NOMO-1 (cell line): ENCODE results near the gene SLC35B1.

Source experiments
- DNase-seq, 2 experiments: peaks; one replicate each; lab custom pipeline; 2025; ENCODE audit not compliant: unreplicated experiment in 2 of 2; lab: John Stamatoyannopoulos, UW

Gene SLC35B1, protein sequence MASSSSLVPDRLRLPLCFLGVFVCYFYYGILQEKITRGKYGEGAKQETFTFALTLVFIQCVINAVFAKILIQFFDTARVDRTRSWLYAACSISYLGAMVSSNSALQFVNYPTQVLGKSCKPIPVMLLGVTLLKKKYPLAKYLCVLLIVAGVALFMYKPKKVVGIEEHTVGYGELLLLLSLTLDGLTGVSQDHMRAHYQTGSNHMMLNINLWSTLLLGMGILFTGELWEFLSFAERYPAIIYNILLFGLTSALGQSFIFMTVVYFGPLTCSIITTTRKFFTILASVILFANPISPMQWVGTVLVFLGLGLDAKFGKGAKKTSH

GRCh38 chr17:49707608-49708514 lies at the start of gene SLC35B1:
Gene SLC35B1 (minus strand): TSS chr17:49707964. CDS start chr17:49707833, 131 bp downstream.
- DNase-seq = peak; percentile 98 to 99

DNA sequence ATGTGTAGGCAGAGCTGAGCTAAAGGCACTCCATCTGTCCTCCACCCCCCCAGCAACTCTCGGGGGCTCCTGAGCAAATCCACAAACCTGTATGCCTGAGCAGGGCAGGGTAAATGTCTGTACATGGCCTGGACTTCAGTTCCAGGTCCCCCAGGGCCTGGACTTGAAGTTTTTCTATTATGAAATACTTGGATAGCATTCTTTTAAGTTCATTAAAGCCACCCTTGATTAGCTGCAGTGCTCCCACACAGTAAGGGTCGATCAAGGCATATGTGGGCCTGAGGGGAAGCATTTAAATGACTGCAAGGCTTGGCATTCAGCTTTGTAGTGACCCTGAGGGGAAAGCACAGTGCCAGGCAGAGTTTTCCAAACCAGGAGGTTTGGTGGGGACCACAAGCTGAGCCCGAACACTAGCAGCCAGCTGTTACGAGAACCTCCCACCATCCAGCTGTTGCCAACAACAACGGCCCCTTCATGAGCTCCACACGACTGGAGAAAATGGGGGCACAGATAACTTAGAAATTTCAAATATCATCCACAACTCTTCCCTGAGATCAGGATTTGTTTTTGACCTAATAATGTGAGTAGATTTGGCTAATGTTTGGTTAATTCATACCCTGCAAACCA lies 49.5 kb upstream of the SLC35B1 start:
- DNase-seq = no peak

- DNase-seq = no peak
Observed at GRCh38 chr17:49756323-49757150, 48.8 kb upstream of the SLC35B1 start.

DNA sequence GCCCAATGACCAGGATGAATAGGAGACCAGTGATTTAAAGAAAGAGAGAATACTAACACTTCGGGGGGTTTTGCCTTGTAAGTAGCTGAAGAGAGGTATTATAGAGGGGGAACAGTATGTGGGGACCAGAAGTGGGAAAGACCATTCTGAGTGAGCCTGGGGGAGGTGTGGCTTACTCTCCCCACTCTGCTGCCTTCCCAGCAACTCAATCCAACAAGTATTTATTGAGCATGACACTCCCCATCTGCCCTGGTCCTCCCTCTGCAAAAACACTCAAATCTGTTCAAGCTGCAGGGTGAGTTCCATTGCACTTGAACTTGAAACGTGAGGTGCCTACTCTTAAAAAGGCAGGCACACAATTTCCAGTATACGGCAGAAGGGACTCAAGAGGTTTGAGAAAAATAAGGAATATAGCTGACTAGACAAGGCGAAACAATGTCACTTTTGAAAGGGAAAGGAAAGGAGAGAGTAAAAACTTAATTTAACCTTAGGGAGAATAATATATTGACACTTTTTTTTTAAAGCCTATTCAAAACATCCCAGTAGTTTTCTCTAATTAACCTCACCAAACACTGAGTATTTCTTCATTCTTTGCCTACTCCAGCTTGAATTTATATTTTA lies 48.0 kb upstream of the SLC35B1 start:
- DNase-seq = no peak

DNA sequence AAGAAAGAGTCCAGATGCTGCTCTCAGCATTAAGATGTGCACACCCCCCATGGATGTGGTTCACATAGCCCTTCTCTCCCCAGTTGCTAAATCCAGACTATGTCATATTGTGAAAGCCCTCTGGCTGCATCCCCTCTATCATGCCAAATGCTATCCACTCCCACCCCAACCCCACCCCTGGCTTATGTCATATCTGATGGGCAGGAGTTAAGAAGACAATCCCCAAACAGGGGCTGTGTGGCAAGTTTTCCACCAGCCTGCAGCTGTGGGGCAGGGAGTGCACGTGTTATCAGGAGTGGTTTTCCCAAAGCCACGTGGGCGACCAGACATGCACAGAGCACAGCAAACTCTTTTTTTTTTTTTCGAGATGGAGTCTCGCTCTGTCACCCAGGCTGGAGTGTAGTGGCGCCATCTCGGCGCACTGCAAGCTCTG lies 46.2 kb upstream of the SLC35B1 start:
- DNase-seq = no peak

DNA sequence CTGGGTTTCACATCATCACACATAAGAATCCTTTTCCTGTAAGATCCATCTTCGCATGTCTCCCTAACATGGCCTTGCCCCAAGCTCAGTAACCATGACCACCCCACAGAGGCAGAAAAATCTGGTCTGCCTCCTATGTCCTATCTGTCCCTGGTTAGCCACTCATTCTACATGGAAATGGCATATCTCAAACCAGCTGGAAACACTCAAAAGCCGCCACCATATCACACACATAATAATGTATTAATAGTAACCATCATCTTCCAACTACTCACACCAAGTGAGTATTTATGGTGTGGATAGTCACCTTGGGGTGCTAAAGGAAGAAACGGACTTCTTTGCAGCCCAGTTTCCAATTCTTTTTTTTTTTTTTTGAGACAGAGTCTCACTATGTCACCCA lies 44.7 kb upstream of the SLC35B1 start:
- DNase-seq = no peak

DNA sequence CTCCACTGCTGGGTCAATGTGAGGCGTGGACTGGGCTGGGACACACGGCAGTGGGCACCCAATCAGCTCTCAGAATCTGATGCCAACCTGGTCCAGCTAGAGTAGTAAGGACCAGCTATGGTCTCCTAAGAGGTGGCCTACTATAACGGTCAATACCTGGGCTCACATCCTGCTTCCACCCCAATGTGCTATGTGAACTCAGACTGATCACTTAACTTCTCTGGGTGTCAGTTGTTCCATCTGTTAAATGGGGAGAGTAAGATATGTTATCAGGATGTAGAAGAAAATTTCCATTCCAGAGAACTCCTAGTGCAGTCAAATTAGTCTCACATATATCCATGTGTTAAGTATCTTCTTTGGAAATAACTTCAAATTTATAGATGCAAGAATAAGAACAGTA lies 42.0 kb upstream of the SLC35B1 start:
- DNase-seq = no peak

DNA sequence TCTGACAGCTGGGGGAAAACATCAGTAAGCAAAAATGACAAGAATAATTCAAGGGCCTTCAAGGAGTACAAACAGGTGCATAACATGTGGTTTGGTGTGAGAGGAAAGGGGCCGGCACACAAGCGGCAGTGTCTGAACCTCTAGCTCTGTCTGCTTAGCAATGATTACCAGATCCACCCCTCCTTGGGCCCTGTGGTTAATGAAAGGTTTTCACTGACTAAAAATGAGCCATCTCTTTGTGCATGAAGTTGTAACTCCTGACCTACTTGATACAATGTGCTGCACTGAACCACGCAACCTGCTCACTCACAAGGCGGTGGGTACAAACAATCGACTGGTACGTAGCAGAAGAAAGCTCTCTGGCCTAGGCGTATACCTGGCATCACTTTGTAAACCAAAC lies 41.0 kb upstream of the SLC35B1 start:
- no peak for DNase-seq

GRCh38 chr17:49748223-49748622 lies 40.5 kb upstream of the SLC35B1 start:
- no peak for DNase-seq

DNA sequence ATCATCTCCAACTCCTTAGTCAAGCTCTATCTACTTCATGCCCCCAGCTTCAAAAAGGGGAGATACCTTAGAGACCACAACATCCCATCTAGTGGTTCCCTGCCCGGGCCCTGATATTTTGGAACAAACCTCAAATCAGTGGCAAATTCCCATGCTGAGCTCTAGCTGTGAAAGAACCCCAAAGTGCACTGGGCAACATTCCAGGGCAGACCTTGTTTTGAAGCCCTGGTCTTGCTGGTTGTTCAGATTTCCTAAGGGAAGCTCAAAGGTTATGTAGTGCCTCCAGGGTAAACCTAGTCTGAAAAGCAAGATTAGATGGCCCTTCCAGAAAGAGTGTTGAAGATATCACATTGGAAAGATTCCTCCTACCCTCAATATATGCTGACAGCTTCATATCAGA lies 39.9 kb upstream of the SLC35B1 start:
- DNase-seq = no peak

DNA sequence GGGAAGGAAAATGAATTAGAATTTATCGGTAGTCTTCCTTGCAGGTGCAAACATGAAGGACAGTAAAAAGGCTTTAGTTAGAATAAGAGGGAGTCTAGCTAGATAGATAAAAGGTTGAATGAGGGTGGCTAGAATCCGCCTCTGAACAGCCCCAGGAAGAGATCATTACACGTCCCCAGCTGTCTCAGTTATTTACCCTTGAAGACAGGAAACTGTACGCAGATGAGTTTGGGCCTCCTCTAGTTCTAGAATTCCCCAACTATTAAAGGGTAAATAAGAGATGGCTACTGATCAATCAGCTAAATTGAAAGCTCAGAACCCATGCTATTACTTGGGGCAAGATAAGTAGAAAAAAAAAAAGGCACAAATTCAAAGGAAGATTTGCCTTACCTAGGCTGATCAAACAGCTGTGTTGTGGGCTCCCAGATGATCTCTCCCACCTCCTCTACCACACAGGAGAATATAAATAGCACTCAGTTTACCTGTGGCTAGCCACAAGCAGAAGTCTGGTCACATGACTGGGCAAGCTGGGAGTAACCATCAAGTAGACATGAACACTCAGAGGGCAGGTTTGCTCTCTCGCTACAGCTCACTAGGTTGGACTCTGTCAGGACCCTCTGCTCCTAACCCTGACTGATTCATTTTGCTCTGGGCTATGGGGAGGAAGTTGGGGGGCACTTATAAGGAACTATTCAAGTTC lies 39.2 kb upstream of the SLC35B1 start:
- DNase-seq = peak in 1 of 2 experiments; percentile 3

GRCh38 chr17:49745175-49746139 lies 37.7 kb upstream of the SLC35B1 start:
- DNase-seq = no peak

GRCh38 chr17:49742166-49742638 lies 34.4 kb upstream of the SLC35B1 start:
- peak in 1 of 2 experiments; percentile 85 for DNase-seq

DNA sequence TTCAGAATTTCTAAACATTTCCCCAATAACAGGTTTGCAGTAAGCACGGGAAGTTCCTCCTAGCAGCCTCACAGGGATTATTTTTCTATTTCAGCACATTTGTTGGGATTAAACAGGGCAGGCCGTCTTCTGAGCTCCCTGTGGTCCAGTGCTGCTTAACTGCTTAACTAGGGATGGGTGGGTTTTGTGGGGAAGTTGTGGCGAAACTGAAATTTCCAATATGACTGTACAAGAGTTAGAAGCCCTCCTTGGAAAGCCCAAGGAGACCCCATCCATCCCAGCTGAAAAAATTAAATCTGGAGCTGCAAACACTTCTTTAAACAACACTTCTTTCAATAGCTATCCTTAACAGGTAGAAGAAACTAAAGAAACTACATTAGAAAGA lies 33.9 kb upstream of the SLC35B1 start:
- DNase-seq = no peak

GRCh38 chr17:49741009-49741691 lies 33.4 kb upstream of the SLC35B1 start:
- peak in 1 of 2 experiments; percentile 73 for DNase-seq

GRCh38 chr17:49739641-49740271 lies 32.0 kb upstream of the SLC35B1 start:
- DNase-seq = peak; percentile 84 to 98
